GM19238 (cell line): ENCODE measurements around the gene RASA4B.

Source experiments
- DNase-seq: peaks from one replicate; pipeline ENCODE4 v3.0.0; 2011; ENCODE audit warnings: low spot score; ENCODE audit not compliant: insufficient read length

The RASA4B gene

GRCh38 chr7:102454468-102454867 lies 63.1 kb downstream of the RASA4B start:
- no peak for DNase-seq

- no peak for DNase-seq
Observed at GRCh38 chr7:102453319-102453718, 64.3 kb downstream of the RASA4B start.

GRCh38 chr7:102452451-102452850 lies 65.1 kb downstream of the RASA4B start:
- DNase-seq: no peak

- no peak for DNase-seq
Observed at GRCh38 chr7:102451371-102452054, 66.1 kb downstream of the RASA4B start.

GRCh38 chr7:102450242-102450641 lies 67.3 kb downstream of the RASA4B start:
- no peak for DNase-seq

GRCh38 chr7:102449136-102449535 lies 68.4 kb downstream of the RASA4B start:
- no peak for DNase-seq

- DNase-seq: no peak
Observed at GRCh38 chr7:102447311-102447710, 70.3 kb downstream of the RASA4B start.

GRCh38 chr7:102446387-102447156 lies 71.0 kb downstream of the RASA4B start:
- no peak for DNase-seq

- DNase-seq: no peak
Observed at GRCh38 chr7:102445674-102446071, 71.9 kb downstream of the RASA4B start.

- no peak for DNase-seq
Observed at GRCh38 chr7:102444961-102445673, 72.5 kb downstream of the RASA4B start.

GRCh38 chr7:102439963-102440795 lies 77.4 kb downstream of the RASA4B start:
- no peak for DNase-seq

GRCh38 chr7:102436118-102436517 lies 81.5 kb downstream of the RASA4B start:
- DNase-seq: no peak

- DNase-seq: no peak
Observed at GRCh38 chr7:102434039-102434486, 83.5 kb downstream of the RASA4B start.

GRCh38 chr7:102433219-102434038 lies 84.1 kb downstream of the RASA4B start, which contains the start of gene ORAI2:
ORAI2 (plus strand) TSS chr7:102433575; CDS start chr7:102438957, 5,382 bp downstream.
- peak; percentile 84 for DNase-seq
